DOHH2 (cell line): ENCODE data around the gene HECTD3.

Experiments used
- CTCF ChIP-seq: fragments of 200-600 bp; sonication (generic); IDR thresholded peaks from one replicate; pipeline ENCODE4 v1.5.1; 2014; ENCODE audit warnings: antibody characterized with exemption, mild to moderate bottlenecking, low read depth, low read length; ENCODE audit not compliant: poor library complexity, severe bottlenecking
- EZH2phosphoT487 ChIP-seq: fragments of 200-600 bp; sonication (generic); IDR thresholded peaks from 2 replicates; pipeline ENCODE4 v1.6.1; 2017; ENCODE audit warnings: borderline replicate concordance, mild to moderate bottlenecking, antibody characterized with exemption, low read length, moderate library complexity, mixed read lengths

GRCh38 chr1:45043094-45043493, 32.0 kb upstream of the HECTD3 start:
- no peak for TF ChIP-seq CTCF
- no peak for TF ChIP-seq EZH2phosphoT487
